WTC11 (cell line): Measurements from ENCODE around the gene PSMD14. TPM values are rescaled to one million over a fixed set of nuclear protein-coding genes. Genes with fewer than 3 reads are reported as not detected.

ENCODE experiments used
- ATAC-seq: fragments of 200-7000 bp; cut with Tn5 transposase; 2 replicates; pipeline ENCODE4 v1.10.0; 2021; ENCODE audit warnings: mild to moderate bottlenecking, moderate library complexity
- CTCF ChIA-PET: fragments of 300-600 bp; sonication (Branson Sonifier 250); formaldehyde crosslinking; loops from one replicate; lab custom pipeline; 2021; ENCODE audit warnings: antibody characterized with exemption; lab: Charles Lee
- POLR2A ChIA-PET: fragments of 350-600 bp; sonication (Branson Sonifier 250); formaldehyde crosslinking; loops from one replicate; lab custom pipeline; 2021; ENCODE audit warnings: antibody characterized with exemption; lab: Charles Lee
- DNase-seq: peaks from one replicate; pipeline ENCODE4 v3.0.0; 2021; ENCODE audit warnings: low spot score
- H3K27ac Mint-ChIP-seq: 2 replicates; pipeline ENCODE4 v1.8.0; 2021; ENCODE audit warnings: mixed read lengths
- H3K27me3 Mint-ChIP-seq: 2 replicates; pipeline ENCODE4 v1.8.0; 2021; ENCODE audit warnings: low read depth, mild to moderate bottlenecking, moderate library complexity, mixed read lengths
- H3K36me3 Mint-ChIP-seq: 2 replicates; pipeline ENCODE4 v1.8.0; 2021; ENCODE audit warnings: mixed read lengths
- H3K4me1 Mint-ChIP-seq: 2 replicates; pipeline ENCODE4 v1.8.0; 2022; ENCODE audit warnings: mixed read lengths
- H3K4me3 Mint-ChIP-seq: 2 replicates; pipeline ENCODE4 v1.8.0; 2021; ENCODE audit warnings: mild to moderate bottlenecking, moderate library complexity, mixed read lengths
- H3K9me3 Mint-ChIP-seq: 2 replicates; pipeline ENCODE4 v1.8.0; 2021; ENCODE audit warnings: mixed read lengths
- CBFB ChIP-seq: sonication (generic); formaldehyde crosslinking; IDR thresholded peaks from 2 replicates; pipeline ENCODE4 v1.8.1; 2022; ENCODE audit warnings: mild to moderate bottlenecking, low read depth, missing genetic modification reagents
- CREB1 ChIP-seq: sonication (generic); formaldehyde crosslinking; IDR thresholded peaks from 2 replicates; pipeline ENCODE4 v1.8.0; 2023; ENCODE audit warnings: mild to moderate bottlenecking, missing genetic modification reagents
- ELF4 ChIP-seq: sonication (generic); formaldehyde crosslinking; IDR thresholded peaks from 2 replicates; pipeline ENCODE4 v1.8.1; 2022; ENCODE audit warnings: low read depth, mild to moderate bottlenecking, moderate library complexity, missing genetic modification reagents
- GTF2I ChIP-seq: fragments of 250-450 bp; sonication (Bioruptor Pico); conservative IDR thresholded peaks from 2 replicates; pipeline ENCODE4 v1.4.0; 2021; ENCODE audit warnings: mild to moderate bottlenecking
- SOX15 ChIP-seq: fragments of 250-450 bp; sonication (Bioruptor Pico); IDR thresholded peaks from 2 replicates; pipeline ENCODE4 v1.9.0; 2021; ENCODE audit warnings: mild to moderate bottlenecking
- TEAD1 ChIP-seq: sonication (generic); formaldehyde crosslinking; IDR thresholded peaks from 2 replicates; pipeline ENCODE4 v1.8.0; 2022; ENCODE audit warnings: mild to moderate bottlenecking, missing genetic modification reagents
- ZNF317 ChIP-seq: sonication (generic); formaldehyde crosslinking; IDR thresholded peaks from 2 replicates; pipeline ENCODE4 v1.8.1; 2023; ENCODE audit warnings: low read depth, mild to moderate bottlenecking, moderate library complexity, missing genetic modification reagents, borderline replicate concordance
- ZNF396 ChIP-seq: fragments of 250-450 bp; sonication (Bioruptor Pico); IDR thresholded peaks from 2 replicates; pipeline ENCODE4 v1.8.0; 2021; ENCODE audit warnings: mild to moderate bottlenecking, moderate library complexity, borderline replicate concordance
- total RNA-seq: library from RNA; stranded (reverse); gene quantifications from 3 replicates; pipeline ENCODE4 v1.2.3, GENCODE V29; 2021
- TF ChIP-seq, protein P1 (sequence below): fragments of 250-450 bp; sonication (Bioruptor Pico); IDR thresholded peaks from 2 replicates; pipeline ENCODE4 v1.9.0; 2021; ENCODE audit warnings: mild to moderate bottlenecking, borderline replicate concordance
- TF ChIP-seq, protein P2 (sequence below): fragments of 250-450 bp; sonication (Bioruptor Pico); IDR thresholded peaks from 2 replicates; pipeline ENCODE4 v1.9.0; 2021; ENCODE audit warnings: mild to moderate bottlenecking
- TF ChIP-seq, protein P3 (sequence below): fragments of 250-450 bp; sonication (Bioruptor Pico); IDR thresholded peaks from 2 replicates; pipeline ENCODE4 v1.9.0; 2021; ENCODE audit warnings: mild to moderate bottlenecking
- TF ChIP-seq, protein P4 (sequence below): sonication (generic); formaldehyde crosslinking; IDR thresholded peaks from 2 replicates; pipeline ENCODE4 v1.8.1; 2023; ENCODE audit warnings: mild to moderate bottlenecking, missing genetic modification reagents, borderline replicate concordance
- TF ChIP-seq, protein P5 (sequence below): fragments of 250-450 bp; sonication (Bioruptor Pico); IDR thresholded peaks from 2 replicates; pipeline ENCODE4 v1.8.0; 2021; ENCODE audit warnings: mild to moderate bottlenecking
- TF ChIP-seq, protein P6 (sequence below): fragments of 250-450 bp; sonication (Bioruptor Pico); conservative IDR thresholded peaks from 2 replicates; pipeline ENCODE4 v1.9.0; 2021; ENCODE audit warnings: mild to moderate bottlenecking
- TF ChIP-seq, protein P7 (sequence below): sonication (generic); formaldehyde crosslinking; IDR thresholded peaks from 2 replicates; pipeline ENCODE4 v1.8.0; 2023; ENCODE audit warnings: missing genetic modification reagents
- TF ChIP-seq, protein P8 (sequence below): sonication (generic); formaldehyde crosslinking; IDR thresholded peaks from 2 replicates; pipeline ENCODE4 v1.8.1; 2022; ENCODE audit warnings: low read depth, missing genetic modification reagents, borderline replicate concordance
- TF ChIP-seq, protein P9 (sequence below): sonication (generic); formaldehyde crosslinking; IDR thresholded peaks from 2 replicates; pipeline ENCODE4 v1.8.1; 2023; ENCODE audit warnings: mild to moderate bottlenecking, missing genetic modification reagents, moderate library complexity

Gene PSMD14
- total RNA-seq, 1 experiment from 2014 or later = 80.5 TPM

DNA sequence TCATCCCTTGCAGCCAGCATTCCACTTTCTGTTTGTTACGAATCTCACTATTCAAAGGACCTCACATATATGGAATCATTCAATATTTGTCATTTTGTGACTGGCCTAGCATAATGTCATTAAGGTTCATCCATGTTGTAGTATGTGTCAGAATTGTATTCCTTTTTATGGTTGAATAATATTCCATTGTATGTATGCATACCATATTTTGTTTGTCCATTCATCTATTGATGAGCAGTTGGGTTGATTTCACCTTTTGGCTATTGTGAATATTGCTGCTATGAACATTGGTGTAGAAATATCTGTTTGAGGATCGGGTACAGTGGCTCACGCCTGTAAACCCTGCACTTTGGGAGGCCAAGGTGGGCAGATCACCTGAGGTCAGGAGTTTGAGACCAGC lies 35.0 kb downstream of the PSMD14 start:
- TF ChIP-seq, protein P1, sequence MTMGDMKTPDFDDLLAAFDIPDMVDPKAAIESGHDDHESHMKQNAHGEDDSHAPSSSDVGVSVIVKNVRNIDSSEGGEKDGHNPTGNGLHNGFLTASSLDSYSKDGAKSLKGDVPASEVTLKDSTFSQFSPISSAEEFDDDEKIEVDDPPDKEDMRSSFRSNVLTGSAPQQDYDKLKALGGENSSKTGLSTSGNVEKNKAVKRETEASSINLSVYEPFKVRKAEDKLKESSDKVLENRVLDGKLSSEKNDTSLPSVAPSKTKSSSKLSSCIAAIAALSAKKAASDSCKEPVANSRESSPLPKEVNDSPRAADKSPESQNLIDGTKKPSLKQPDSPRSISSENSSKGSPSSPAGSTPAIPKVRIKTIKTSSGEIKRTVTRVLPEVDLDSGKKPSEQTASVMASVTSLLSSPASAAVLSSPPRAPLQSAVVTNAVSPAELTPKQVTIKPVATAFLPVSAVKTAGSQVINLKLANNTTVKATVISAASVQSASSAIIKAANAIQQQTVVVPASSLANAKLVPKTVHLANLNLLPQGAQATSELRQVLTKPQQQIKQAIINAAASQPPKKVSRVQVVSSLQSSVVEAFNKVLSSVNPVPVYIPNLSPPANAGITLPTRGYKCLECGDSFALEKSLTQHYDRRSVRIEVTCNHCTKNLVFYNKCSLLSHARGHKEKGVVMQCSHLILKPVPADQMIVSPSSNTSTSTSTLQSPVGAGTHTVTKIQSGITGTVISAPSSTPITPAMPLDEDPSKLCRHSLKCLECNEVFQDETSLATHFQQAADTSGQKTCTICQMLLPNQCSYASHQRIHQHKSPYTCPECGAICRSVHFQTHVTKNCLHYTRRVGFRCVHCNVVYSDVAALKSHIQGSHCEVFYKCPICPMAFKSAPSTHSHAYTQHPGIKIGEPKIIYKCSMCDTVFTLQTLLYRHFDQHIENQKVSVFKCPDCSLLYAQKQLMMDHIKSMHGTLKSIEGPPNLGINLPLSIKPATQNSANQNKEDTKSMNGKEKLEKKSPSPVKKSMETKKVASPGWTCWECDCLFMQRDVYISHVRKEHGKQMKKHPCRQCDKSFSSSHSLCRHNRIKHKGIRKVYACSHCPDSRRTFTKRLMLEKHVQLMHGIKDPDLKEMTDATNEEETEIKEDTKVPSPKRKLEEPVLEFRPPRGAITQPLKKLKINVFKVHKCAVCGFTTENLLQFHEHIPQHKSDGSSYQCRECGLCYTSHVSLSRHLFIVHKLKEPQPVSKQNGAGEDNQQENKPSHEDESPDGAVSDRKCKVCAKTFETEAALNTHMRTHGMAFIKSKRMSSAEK = no peak
- TF ChIP-seq TEAD1 = no peak
- TF ChIP-seq, protein P2, sequence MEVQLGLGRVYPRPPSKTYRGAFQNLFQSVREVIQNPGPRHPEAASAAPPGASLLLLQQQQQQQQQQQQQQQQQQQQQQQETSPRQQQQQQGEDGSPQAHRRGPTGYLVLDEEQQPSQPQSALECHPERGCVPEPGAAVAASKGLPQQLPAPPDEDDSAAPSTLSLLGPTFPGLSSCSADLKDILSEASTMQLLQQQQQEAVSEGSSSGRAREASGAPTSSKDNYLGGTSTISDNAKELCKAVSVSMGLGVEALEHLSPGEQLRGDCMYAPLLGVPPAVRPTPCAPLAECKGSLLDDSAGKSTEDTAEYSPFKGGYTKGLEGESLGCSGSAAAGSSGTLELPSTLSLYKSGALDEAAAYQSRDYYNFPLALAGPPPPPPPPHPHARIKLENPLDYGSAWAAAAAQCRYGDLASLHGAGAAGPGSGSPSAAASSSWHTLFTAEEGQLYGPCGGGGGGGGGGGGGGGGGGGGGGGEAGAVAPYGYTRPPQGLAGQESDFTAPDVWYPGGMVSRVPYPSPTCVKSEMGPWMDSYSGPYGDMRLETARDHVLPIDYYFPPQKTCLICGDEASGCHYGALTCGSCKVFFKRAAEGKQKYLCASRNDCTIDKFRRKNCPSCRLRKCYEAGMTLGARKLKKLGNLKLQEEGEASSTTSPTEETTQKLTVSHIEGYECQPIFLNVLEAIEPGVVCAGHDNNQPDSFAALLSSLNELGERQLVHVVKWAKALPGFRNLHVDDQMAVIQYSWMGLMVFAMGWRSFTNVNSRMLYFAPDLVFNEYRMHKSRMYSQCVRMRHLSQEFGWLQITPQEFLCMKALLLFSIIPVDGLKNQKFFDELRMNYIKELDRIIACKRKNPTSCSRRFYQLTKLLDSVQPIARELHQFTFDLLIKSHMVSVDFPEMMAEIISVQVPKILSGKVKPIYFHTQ = no peak
- TF ChIP-seq, protein P3, sequence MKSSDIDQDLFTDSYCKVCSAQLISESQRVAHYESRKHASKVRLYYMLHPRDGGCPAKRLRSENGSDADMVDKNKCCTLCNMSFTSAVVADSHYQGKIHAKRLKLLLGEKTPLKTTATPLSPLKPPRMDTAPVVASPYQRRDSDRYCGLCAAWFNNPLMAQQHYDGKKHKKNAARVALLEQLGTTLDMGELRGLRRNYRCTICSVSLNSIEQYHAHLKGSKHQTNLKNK = no peak
- no peak for TF ChIP-seq SOX15 (CRISPR knock-in tag)
- CTCF ChIA-PET = no interaction called here
- ATAC-seq (no peak), DNase-seq (no peak)
- Mint-ChIP-seq H3K4me3 (no peak overlapping the region), H3K27me3 (no peaks in the 10 kb centered on the region), H3K36me3 (peaks cover 10% of the 10 kb centered on the region), H3K9me3 (peaks cover 6% of the 10 kb centered on the region), H3K4me1 (peaks cover 33% of the 10 kb centered on the region), H3K27ac (no peak overlapping the region)
- POLR2A ChIA-PET = no interaction called here

DNA sequence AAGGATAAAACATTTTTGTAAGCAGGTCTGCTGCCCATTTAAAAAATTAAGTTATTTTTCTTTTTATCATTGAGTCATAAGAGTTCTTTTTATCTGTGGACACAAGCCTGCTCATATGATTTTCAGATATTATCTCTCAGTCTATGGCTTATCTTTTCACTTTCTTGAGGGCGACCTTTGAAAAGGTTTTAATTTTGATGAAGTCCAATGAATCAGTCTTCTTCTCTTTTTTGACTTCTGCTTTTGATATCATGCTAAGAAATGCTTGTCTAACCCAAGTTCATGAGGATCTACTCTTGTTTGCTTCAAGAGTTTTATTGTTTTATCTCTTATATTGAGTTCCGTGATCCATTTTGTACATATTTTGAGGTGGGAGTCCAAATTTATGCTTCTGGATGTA lies 36.5 kb downstream of the PSMD14 start:
- CTCF ChIA-PET = no interaction called here
- no peak for ATAC-seq
- Mint-ChIP-seq H3K4me1 (peaks cover 42% of the 10 kb centered on the region), H3K36me3 (peaks cover 10% of the 10 kb centered on the region), H3K27me3 (no peaks in the 10 kb centered on the region), H3K27ac (no peak overlapping the region; the same call in 1 of the 2 replicates), H3K9me3 (peaks cover 6% of the 10 kb centered on the region), H3K4me3 (no peak overlapping the region)
- DNase-seq = no peak
- POLR2A ChIA-PET = no interaction called here
- TF ChIP-seq, protein P4, sequence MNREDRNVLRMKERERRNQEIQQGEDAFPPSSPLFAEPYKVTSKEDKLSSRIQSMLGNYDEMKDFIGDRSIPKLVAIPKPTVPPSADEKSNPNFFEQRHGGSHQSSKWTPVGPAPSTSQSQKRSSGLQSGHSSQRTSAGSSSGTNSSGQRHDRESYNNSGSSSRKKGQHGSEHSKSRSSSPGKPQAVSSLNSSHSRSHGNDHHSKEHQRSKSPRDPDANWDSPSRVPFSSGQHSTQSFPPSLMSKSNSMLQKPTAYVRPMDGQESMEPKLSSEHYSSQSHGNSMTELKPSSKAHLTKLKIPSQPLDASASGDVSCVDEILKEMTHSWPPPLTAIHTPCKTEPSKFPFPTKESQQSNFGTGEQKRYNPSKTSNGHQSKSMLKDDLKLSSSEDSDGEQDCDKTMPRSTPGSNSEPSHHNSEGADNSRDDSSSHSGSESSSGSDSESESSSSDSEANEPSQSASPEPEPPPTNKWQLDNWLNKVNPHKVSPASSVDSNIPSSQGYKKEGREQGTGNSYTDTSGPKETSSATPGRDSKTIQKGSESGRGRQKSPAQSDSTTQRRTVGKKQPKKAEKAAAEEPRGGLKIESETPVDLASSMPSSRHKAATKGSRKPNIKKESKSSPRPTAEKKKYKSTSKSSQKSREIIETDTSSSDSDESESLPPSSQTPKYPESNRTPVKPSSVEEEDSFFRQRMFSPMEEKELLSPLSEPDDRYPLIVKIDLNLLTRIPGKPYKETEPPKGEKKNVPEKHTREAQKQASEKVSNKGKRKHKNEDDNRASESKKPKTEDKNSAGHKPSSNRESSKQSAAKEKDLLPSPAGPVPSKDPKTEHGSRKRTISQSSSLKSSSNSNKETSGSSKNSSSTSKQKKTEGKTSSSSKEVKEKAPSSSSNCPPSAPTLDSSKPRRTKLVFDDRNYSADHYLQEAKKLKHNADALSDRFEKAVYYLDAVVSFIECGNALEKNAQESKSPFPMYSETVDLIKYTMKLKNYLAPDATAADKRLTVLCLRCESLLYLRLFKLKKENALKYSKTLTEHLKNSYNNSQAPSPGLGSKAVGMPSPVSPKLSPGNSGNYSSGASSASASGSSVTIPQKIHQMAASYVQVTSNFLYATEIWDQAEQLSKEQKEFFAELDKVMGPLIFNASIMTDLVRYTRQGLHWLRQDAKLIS = no peak
- TF ChIP-seq ELF4 (CRISPR knock-in tag) (no peak), GTF2I (no peak), ZNF317 (CRISPR knock-in tag) (no peak), CBFB (CRISPR knock-in tag) (no peak), CREB1 (no peak), ZNF396 (CRISPR knock-in tag) (no peak)
- TF ChIP-seq, protein P5, sequence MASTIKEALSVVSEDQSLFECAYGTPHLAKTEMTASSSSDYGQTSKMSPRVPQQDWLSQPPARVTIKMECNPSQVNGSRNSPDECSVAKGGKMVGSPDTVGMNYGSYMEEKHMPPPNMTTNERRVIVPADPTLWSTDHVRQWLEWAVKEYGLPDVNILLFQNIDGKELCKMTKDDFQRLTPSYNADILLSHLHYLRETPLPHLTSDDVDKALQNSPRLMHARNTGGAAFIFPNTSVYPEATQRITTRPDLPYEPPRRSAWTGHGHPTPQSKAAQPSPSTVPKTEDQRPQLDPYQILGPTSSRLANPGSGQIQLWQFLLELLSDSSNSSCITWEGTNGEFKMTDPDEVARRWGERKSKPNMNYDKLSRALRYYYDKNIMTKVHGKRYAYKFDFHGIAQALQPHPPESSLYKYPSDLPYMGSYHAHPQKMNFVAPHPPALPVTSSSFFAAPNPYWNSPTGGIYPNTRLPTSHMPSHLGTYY = no peak
- TF ChIP-seq, protein P6, sequence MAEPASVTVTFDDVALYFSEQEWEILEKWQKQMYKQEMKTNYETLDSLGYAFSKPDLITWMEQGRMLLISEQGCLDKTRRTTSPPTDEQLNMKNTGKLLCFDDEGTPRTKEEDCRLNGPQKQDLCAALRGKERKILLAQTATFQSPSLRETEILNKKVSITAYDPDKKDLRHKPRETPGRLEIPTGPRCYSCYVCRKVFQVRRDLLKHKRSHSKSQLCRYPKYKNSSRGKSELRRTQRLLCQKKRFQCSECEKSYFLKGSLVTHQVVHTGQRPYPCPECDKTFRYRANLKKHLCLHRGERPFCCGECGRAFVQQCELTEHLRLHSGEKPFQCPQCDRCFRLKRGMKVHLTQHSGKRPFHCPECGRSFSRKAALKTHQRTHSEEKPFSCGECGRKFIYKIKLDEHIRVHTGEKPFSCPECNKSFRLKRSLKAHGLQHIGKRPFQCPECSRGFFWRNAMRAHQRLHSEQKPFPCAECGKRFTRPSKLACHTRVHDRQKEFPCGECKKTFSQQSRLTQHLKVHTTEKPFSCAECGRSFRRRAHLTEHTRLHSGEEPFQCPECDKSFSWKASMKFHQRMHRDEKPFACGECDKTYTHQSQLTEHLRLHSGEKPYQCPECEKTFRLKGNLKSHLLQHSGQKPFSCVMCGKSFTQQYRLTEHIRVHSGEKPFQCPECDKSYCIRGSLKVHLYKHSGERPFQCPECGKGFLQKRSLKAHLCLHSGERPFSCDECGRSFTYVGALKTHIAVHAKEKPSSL (CRISPR knock-in tag) = no peak
- TF ChIP-seq, protein P7, sequence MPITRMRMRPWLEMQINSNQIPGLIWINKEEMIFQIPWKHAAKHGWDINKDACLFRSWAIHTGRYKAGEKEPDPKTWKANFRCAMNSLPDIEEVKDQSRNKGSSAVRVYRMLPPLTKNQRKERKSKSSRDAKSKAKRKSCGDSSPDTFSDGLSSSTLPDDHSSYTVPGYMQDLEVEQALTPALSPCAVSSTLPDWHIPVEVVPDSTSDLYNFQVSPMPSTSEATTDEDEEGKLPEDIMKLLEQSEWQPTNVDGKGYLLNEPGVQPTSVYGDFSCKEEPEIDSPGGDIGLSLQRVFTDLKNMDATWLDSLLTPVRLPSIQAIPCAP (CRISPR knock-in tag) = no peak
- TF ChIP-seq, protein P8, sequence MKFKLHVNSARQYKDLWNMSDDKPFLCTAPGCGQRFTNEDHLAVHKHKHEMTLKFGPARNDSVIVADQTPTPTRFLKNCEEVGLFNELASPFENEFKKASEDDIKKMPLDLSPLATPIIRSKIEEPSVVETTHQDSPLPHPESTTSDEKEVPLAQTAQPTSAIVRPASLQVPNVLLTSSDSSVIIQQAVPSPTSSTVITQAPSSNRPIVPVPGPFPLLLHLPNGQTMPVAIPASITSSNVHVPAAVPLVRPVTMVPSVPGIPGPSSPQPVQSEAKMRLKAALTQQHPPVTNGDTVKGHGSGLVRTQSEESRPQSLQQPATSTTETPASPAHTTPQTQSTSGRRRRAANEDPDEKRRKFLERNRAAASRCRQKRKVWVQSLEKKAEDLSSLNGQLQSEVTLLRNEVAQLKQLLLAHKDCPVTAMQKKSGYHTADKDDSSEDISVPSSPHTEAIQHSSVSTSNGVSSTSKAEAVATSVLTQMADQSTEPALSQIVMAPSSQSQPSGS (CRISPR knock-in tag) = no peak
- TF ChIP-seq, protein P9, sequence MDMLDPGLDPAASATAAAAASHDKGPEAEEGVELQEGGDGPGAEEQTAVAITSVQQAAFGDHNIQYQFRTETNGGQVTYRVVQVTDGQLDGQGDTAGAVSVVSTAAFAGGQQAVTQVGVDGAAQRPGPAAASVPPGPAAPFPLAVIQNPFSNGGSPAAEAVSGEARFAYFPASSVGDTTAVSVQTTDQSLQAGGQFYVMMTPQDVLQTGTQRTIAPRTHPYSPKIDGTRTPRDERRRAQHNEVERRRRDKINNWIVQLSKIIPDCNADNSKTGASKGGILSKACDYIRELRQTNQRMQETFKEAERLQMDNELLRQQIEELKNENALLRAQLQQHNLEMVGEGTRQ (CRISPR knock-in tag) = no peak
